CD14-positive monocyte (primary cell): ENCODE measurements around the gene EAF2. TPM values are rescaled to one million over a fixed set of nuclear protein-coding genes. Genes with fewer than 3 reads are reported as not detected.

Experiments
- DNase-seq, 3 donors: peaks; one replicate each; pipeline ENCODE4 v3.0.0-alpha.2; 2011 to 2022
- H2AFZ ChIP-seq: 2 replicates; pipeline ENCODE4 v1.6.0; 2012; ENCODE audit warnings: mild to moderate bottlenecking, low read depth, low read length, inconsistent platforms; ENCODE audit not compliant: insufficient read depth, poor library complexity, severe bottlenecking
- H3K27ac ChIP-seq, 2 donors: 1 replicate in 1 of 2; 2 replicates in 1 of 2; pipeline ENCODE4 v1.5.1; 2012 to 2013; ENCODE audit warnings: low read length in 2 of 2, control low read depth in 1 of 2, inconsistent platforms in 1 of 2, low read depth in 1 of 2, mild to moderate bottlenecking in 1 of 2
- H3K27me3 ChIP-seq, 2 donors: one replicate each; pipeline versions ENCODE4 v1.6.0 to v1.6.1; 2011 to 2013; ENCODE audit warnings: low read length in 2 of 2; ENCODE audit not compliant: control insufficient read depth in 2 of 2, insufficient read depth in 2 of 2
- H3K36me3 ChIP-seq, 2 donors: replicated peaks in 1 of 2; 1 replicate in 1 of 2; 2 replicates in 1 of 2; pipeline versions ENCODE4 v1.5.1 to v1.6.1; 2012 to 2013; ENCODE audit warnings: low read length in 2 of 2, control low read depth in 1 of 2, inconsistent platforms in 1 of 2, mild to moderate bottlenecking in 1 of 2; ENCODE audit not compliant: insufficient read depth in 2 of 2, control insufficient read depth in 1 of 2
- H3K4me1 ChIP-seq, 2 donors: 1 replicate in 1 of 2; 2 replicates in 1 of 2; pipeline versions ENCODE4 v1.5.1 to v1.6.1; 2012 to 2013; ENCODE audit warnings: low read length in 2 of 2, control low read depth in 1 of 2, inconsistent platforms in 1 of 2, mild to moderate bottlenecking in 1 of 2, moderate library complexity in 1 of 2; ENCODE audit not compliant: insufficient read depth in 2 of 2, control insufficient read depth in 1 of 2
- H3K4me2 ChIP-seq: replicated peaks from 2 replicates; pipeline ENCODE3; 2012; ENCODE audit warnings: low read length, moderate library complexity, mild to moderate bottlenecking; ENCODE audit not compliant: poor library complexity, severe bottlenecking; ENCODE audit errors: extremely low read depth
- H3K4me3 ChIP-seq, 3 experiments: fragments of 200-600 bp in 1 of 3; sonication (generic) in 1 of 3; replicated peaks in 1 of 3; 1 replicate in 2 of 3; 2 replicates in 1 of 3; pipeline ENCODE4 v1.5.1; 2011 to 2013; ENCODE audit warnings: low read length in 3 of 3, mild to moderate bottlenecking in 3 of 3, control low read depth in 2 of 3, low read depth in 2 of 3, inconsistent platforms in 1 of 3, moderate library complexity in 1 of 3
- H3K79me2 ChIP-seq: 2 replicates; pipeline ENCODE4 v1.6.0; 2012; ENCODE audit warnings: mild to moderate bottlenecking, control low read depth, inconsistent platforms, low read length, moderate library complexity; ENCODE audit not compliant: insufficient read depth
- H3K9ac ChIP-seq: 2 replicates; pipeline ENCODE4 v1.6.0; 2017; ENCODE audit warnings: low read length, mild to moderate bottlenecking; ENCODE audit not compliant: insufficient read depth, poor library complexity, severe bottlenecking
- H3K9me3 ChIP-seq, 2 donors: replicated peaks in 1 of 2; 1 replicate in 1 of 2; 2 replicates in 1 of 2; pipeline versions ENCODE4 v1.5.1 to v1.6.1; 2012 to 2013; ENCODE audit warnings: low read length in 2 of 2, control low read depth in 1 of 2; ENCODE audit not compliant: control insufficient read depth in 1 of 2, insufficient read depth in 1 of 2
- H4K20me1 ChIP-seq: 2 replicates; pipeline ENCODE4 v1.6.0; 2012; ENCODE audit warnings: mild to moderate bottlenecking, low read length, control low read depth, moderate library complexity; ENCODE audit not compliant: insufficient read depth
- H3K27ac Mint-ChIP-seq, 7 donors: one replicate each; pipeline ENCODE4 v1.8.0; 2020; ENCODE audit warnings: mild to moderate bottlenecking in 7 of 7, mixed read lengths in 7 of 7, moderate library complexity in 6 of 7, inconsistent platforms in 2 of 7
- H3K27me3 Mint-ChIP-seq, 3 donors: one replicate each; pipeline ENCODE4 v1.8.0; 2021 to 2022; ENCODE audit warnings: low read depth in 3 of 3, mild to moderate bottlenecking in 3 of 3, mixed read lengths in 3 of 3, moderate library complexity in 3 of 3, inconsistent platforms in 1 of 3
- H3K36me3 Mint-ChIP-seq, 2 donors: one replicate each; pipeline ENCODE4 v1.8.0; 2020; ENCODE audit warnings: mixed read lengths in 2 of 2, inconsistent platforms in 1 of 2, mild to moderate bottlenecking in 1 of 2
- H3K4me1 Mint-ChIP-seq: one replicate; pipeline ENCODE4 v1.8.0; 2020; ENCODE audit warnings: mild to moderate bottlenecking, mixed read lengths
- H3K4me3 Mint-ChIP-seq, 2 donors: one replicate each; pipeline ENCODE4 v1.8.0; 2020; ENCODE audit warnings: mild to moderate bottlenecking in 2 of 2, mixed read lengths in 2 of 2, moderate library complexity in 1 of 2
- H3K9me3 Mint-ChIP-seq, 7 donors: one replicate each; pipeline ENCODE4 v1.8.0; 2020 to 2022; ENCODE audit warnings: mixed read lengths in 7 of 7, mild to moderate bottlenecking in 6 of 7, moderate library complexity in 6 of 7, inconsistent platforms in 2 of 7
- WGBS: methylation state at CpG from one replicate; pipeline ENCODE4 v1.1.5; 2013; ENCODE audit warnings: missing lambda C conversion rate; ENCODE audit not compliant: insufficient coverage; 5-methylcytosine and 5-hydroxymethylcytosine counted together
- intact Hi-C, 2 donors: fragments of 100-400 bp; cut with micrococcal nuclease; formaldehyde crosslinking; loops; one replicate each; pipeline versions ENCODE4 v1.15.0 to v1.15.1; 2023
- polyA plus RNA-seq, 3 donors: library from polyadenylated mRNA; depleted of rRNA in 1 of 3; unstranded in 2 of 3; stranded (reverse) in 1 of 3; fragments of 300-500 nt in 2 of 3; fragments of >200 nt in 1 of 3; fragmentation: Illumina TruSeq in 2 of 3; gene quantifications; 1 replicate in 2 of 3; 2 replicates in 1 of 3; pipeline ENCODE4 v1.2.3, GENCODE V29; 2012 to 2021
- TF ChIP-seq, protein P1 (sequence below): fragments of 200-600 bp; IDR thresholded peaks from one replicate; pipeline ENCODE4 v1.8.0; 2022; ENCODE audit warnings: antibody characterized with exemption, mild to moderate bottlenecking

EAF2 gene
- polyA plus RNA-seq, 3 donors = 31.5 to 91.6 (median 75.7) TPM

DNA sequence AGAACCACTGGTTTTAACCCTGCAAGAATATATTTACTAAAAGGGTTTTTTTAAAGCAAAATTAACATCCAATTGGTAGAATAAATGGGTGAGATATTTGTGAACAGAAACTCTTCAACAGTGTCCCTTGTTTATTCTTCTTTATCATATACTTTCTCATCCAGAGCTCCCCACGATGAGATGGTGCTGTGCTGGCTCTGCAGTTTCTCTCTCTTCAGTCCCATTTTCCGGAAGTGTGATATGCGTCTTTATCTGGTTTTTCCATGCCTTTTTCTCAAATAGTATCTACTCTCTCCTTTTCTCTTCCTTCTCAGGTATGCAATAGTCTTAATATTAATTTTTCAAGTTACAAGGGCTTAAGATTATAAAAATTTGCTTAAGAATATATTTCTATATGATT lies 1.5 kb downstream of the EAF2 start:
- Histone ChIP-seq H3K27me3 (no peaks in the 10 kb centered on the region), H3K9ac (no peak overlapping the region), H2AFZ (peak overlapping the region; percentile 64), H3K4me2 (peak overlapping the region; percentile 89), H3K79me2 (peaks cover 98% of the 10 kb centered on the region), H3K36me3 (peaks cover 7 to 16% of the 10 kb centered on the region in 2 donors), H3K4me1 (peaks cover 18 to 44% of the 10 kb centered on the region in 2 donors), H3K9me3 (no peaks in the 10 kb centered on the region), H3K27ac (peak overlapping the region in 1 of 2 donors; percentile 90), H3K4me3 (peak overlapping the region; percentile 83 to 97 (median 93)), H4K20me1 (no peaks in the 10 kb centered on the region)
- Mint-ChIP-seq H3K9me3 (peaks cover 0 to 5% (median 2%) of the 10 kb centered on the region in 7 donors), H3K27ac (peak overlapping the region; percentile 88 to 97 (median 94)), H3K36me3 (peaks cover 11 to 30% of the 10 kb centered on the region in 2 donors), H3K4me1 (peaks cover 46% of the 10 kb centered on the region), H3K27me3 (no peaks in the 10 kb centered on the region), H3K4me3 (peak overlapping the region; percentile 96 to 97)
- no CpG with 5 or more reads among the region's 3 CpGs for whole genome bisulfite sequencing
- TF ChIP-seq, protein P1, sequence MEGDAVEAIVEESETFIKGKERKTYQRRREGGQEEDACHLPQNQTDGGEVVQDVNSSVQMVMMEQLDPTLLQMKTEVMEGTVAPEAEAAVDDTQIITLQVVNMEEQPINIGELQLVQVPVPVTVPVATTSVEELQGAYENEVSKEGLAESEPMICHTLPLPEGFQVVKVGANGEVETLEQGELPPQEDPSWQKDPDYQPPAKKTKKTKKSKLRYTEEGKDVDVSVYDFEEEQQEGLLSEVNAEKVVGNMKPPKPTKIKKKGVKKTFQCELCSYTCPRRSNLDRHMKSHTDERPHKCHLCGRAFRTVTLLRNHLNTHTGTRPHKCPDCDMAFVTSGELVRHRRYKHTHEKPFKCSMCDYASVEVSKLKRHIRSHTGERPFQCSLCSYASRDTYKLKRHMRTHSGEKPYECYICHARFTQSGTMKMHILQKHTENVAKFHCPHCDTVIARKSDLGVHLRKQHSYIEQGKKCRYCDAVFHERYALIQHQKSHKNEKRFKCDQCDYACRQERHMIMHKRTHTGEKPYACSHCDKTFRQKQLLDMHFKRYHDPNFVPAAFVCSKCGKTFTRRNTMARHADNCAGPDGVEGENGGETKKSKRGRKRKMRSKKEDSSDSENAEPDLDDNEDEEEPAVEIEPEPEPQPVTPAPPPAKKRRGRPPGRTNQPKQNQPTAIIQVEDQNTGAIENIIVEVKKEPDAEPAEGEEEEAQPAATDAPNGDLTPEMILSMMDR = no peak
- DNase-seq = peak in 1 of 3 donors; percentile 8
- intact Hi-C loops = loop anchor here (5.0 to 10.0 kb wide), 3 partner anchors 84 to 172 kb away; partner anchors contain the start of genes GOLGB1 (in 1 of the 2) and HCLS1 (in 1 of the 2)

DNA sequence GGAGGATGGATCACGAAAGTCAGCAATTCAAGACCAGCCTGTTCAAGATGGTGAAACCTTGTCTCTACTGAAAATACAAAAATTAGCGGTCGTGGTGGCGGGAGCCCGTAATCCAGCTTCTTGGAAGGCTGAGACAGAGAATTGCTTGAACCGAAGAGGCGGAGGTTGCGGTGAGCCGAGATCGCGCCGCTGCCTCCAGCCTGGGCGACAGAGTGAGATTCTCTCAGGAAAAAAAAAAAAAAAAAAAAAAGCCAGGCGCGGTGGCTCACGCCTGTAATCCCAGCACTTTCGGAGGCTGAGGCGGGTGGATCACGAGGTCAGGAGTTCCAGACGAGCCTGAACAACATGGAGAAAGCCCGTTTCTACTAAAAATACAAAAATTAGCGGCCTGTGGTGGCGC lies 5.0 kb downstream of the EAF2 start:
- TF ChIP-seq, protein P1 = no peak
- Histone ChIP-seq H3K9ac (no peak overlapping the region), H3K36me3 (peaks cover 6 to 8% of the 10 kb centered on the region in 2 donors), H3K9me3 (no peaks in the 10 kb centered on the region), H3K27me3 (no peaks in the 10 kb centered on the region), H3K4me2 (no peak overlapping the region), H4K20me1 (peaks cover 4% of the 10 kb centered on the region), H2AFZ (no peak overlapping the region), H3K4me3 (no peak overlapping the region), H3K4me1 (peaks cover 11 to 27% of the 10 kb centered on the region in 2 donors), H3K79me2 (peaks cover 99% of the 10 kb centered on the region), H3K27ac (no peak overlapping the region)
- H3K4me1 Mint-ChIP-seq = peaks cover 37% of the 10 kb centered on the region
- peaks cover 6 to 25% of the 10 kb centered on the region in 2 donors for H3K36me3 Mint-ChIP-seq
- peak overlapping the region in 2 of 7 donors; percentile 35 to 41 for H3K27ac Mint-ChIP-seq
- H3K27me3 Mint-ChIP-seq = no peaks in the 10 kb centered on the region
- DNase-seq = no peak
- peaks cover 0 to 5% (median 2%) of the 10 kb centered on the region in 7 donors for H3K9me3 Mint-ChIP-seq
- no peak overlapping the region for H3K4me3 Mint-ChIP-seq
- intact Hi-C loops = loop anchor here (5.0 to 10.0 kb wide), 3 partner anchors 88 to 175 kb away; partner anchors contain the start of genes GOLGB1 (in 1 of the 2) and HCLS1 (in 1 of the 2)
- over 99% methylated on average over 14 of the region's 23 CpGs for WGBS
